Epithelial cell of esophagus (primary cell): Measurements from ENCODE around the gene PPP2R3A.
"Not testable (repeated sequence)": the region's sequence is repeated elsewhere in the genome, so short reads cannot be mapped to it uniquely, and the experiment has no call there.

ENCODE experiments used
- DNase-seq: peaks from one replicate; pipeline ENCODE4 v3.0.0; 2010; ENCODE audit warnings: low read depth
- H3K4me3 ChIP-seq: 2 replicates; pipeline ENCODE4 v1.5.1; 2011; ENCODE audit warnings: mild to moderate bottlenecking, low read length, control low read depth
- CTCF ChIP-seq: IDR thresholded peaks from 2 replicates; pipeline ENCODE4 v1.5.1; 2011; ENCODE audit warnings: low read depth, mild to moderate bottlenecking, low read length, control low read depth, inconsistent platforms; ENCODE audit not compliant: insufficient read depth; ENCODE audit errors: missing control alignments

Gene PPP2R3A

GRCh38 chr3:136070334-136070733, 104.8 kb downstream of the PPP2R3A start:
- H3K4me3 ChIP-seq, result no peak overlapping the region
- TF ChIP-seq CTCF, result no peak
- DNase-seq, result peak; percentile 79

DNA sequence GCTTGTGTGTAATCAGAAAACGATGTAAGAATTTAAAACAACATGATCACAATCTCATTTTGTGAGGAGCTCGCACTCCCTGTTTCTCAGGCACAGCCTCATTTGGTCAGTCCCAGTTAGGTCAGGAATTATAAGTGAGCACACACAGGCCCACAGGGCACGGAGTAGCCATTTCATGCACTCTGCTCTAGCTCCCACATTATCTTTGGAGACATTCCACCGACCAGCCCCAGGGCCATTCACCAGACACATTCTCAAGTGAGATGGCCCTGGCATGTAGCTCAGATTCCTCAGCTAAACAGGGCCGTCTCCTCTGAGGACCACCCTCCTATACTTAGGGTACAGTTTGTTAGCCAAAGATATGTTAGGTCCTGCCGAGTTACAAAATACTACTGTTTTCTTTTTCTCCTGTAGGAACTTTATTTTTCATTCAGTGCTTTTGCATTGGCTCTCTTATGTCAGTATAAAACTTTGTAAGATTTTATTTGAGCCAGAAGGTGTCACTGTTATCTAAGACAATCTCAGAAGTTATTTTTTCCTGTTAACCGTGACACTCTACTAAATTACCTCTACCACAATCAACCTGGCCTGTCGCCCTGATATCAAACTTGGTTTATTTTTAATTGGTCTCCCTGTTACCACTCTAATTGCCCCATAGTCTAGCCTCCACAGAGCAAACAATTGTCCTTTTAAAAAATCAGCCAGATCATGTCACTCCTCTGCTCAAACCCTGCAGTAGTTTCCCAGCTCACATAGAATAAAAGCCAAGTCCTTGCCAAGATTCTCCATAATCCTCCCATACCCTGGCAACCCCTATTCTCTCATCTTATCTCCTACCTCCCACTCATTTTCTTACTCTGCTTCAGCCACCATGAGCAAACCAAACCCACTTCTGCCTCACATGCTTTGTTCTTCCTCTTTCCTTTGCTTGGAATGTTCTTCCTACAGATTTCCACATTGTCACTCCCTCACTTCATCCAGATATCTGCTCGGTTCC, 105.7 kb downstream of the PPP2R3A start:
- no peak for TF ChIP-seq CTCF
- peak; percentile 13 for DNase-seq

GRCh38 chr3:136074546-136075170, 109.1 kb downstream of the PPP2R3A start:
- no peak for DNase-seq
- no peak for TF ChIP-seq CTCF
- no peak overlapping the region for H3K4me3 ChIP-seq

More for the DNA sequence above, 105.7 kb downstream of the PPP2R3A start:
- no peak overlapping the region for H3K4me3 ChIP-seq

DNA sequence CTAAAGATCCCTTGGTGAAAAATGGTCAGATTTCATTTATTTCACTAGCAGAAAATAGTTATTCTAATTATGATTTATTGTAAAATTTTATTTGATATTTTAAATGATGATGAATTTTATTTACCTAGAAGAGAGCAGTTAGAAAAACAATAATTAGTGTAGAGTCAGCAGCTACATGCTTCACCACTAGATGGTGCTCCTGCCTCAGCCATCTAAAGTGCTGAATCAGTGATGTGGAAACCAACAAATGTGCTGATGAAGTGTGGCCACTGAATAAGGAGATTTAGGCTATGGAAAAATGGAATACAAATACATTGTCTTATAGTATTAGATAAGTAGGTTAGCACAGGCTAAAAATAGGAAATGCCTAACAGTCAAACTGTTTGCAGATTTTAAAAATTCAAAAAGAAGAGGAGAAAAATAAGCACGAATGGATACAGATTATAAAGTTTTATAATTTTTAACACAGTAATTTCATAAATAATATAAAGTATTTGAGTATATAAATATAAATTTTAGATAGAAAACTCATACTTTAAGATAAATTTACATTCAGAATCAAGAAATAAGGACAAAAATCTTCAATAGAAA, 109.8 kb downstream of the PPP2R3A start:
- peak; percentile 84 for DNase-seq
- TF ChIP-seq CTCF, result peak; percentile 87
- no peak overlapping the region for H3K4me3 ChIP-seq

DNA sequence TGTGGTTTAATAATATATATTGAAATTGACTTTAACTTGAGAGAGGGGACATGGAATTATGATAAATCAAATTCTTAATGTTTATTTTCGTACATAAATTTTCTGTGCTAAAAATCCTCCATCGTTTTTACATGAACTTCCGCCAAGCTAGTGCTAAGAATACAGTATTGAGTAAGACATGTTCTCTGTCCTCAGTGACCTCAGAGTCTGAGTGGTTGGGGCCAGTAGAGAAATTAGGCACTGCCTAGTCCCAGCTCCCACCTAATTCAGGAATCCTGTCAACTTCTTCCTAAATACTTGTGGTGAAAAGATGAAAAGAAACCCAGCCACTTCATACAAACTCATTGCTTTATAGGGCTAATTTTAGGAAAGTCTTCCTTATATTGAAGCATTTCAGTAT, 110.3 kb downstream of the PPP2R3A start:
- no peak overlapping the region for H3K4me3 ChIP-seq
- no peak for TF ChIP-seq CTCF
- no peak for DNase-seq

GRCh38 chr3:136078421-136079364, 113.2 kb downstream of the PPP2R3A start:
- DNase-seq, result peak; percentile 38
- no peak overlapping the region for H3K4me3 ChIP-seq
- peak; percentile 51 for TF ChIP-seq CTCF

- not testable (repeated sequence) for DNase-seq, H3K4me3 ChIP-seq
Observed at GRCh38 chr3:136083641-136084382, 118.3 kb downstream of the PPP2R3A start.

- H3K4me3 ChIP-seq, result not testable (repeated sequence)
- DNase-seq, result peak; percentile 14
Observed at GRCh38 chr3:136085067-136085466, 119.5 kb downstream of the PPP2R3A start.
